Keratinocyte (primary cell): ENCODE data around the gene DIP2B. TPM values are rescaled to one million over a fixed set of nuclear protein-coding genes. Genes with fewer than 3 reads are reported as not detected.
"Not testable (repeated sequence)": the region's sequence is repeated elsewhere in the genome, so short reads cannot be mapped to it uniquely, and the experiment has no call there.

Experiments used
- DNase-seq: peaks from one replicate; pipeline ENCODE4 v3.0.0-alpha.2; 2011; ENCODE audit warnings: low read depth, missing footprints, low spot score
- FAIRE-seq: peaks from 2 replicates; lab custom pipeline; 2011; peaks lifted over from hg19 to GRCh38; lab: Jason Lieb, UNC
- H2AFZ ChIP-seq: 2 replicates; pipeline ENCODE4 v1.6.0; 2012; ENCODE audit warnings: low read length, control low read depth, inconsistent platforms; ENCODE audit not compliant: control insufficient read depth
- H3K27ac ChIP-seq: 2 replicates; pipeline ENCODE4 v1.5.1; 2011; ENCODE audit warnings: low read length; ENCODE audit not compliant: control insufficient read depth, insufficient read depth
- H3K27me3 ChIP-seq: 3 replicates; pipeline ENCODE4 v1.6.0; 2011; ENCODE audit warnings: low read length; ENCODE audit not compliant: control insufficient read depth, insufficient read depth; ENCODE audit errors: extremely low read depth
- H3K36me3 ChIP-seq, 2 experiments: 2 replicates in 1 of 2; 3 replicates in 1 of 2; pipeline ENCODE4 v1.5.1; 2011; ENCODE audit warnings: low read length in 2 of 2, mild to moderate bottlenecking in 1 of 2; ENCODE audit not compliant: control insufficient read depth in 2 of 2, insufficient read depth in 2 of 2; ENCODE audit errors: extremely low read depth in 1 of 2
- H3K4me1 ChIP-seq: 3 replicates; pipeline ENCODE4 v1.5.1; 2011; ENCODE audit warnings: low read length; ENCODE audit not compliant: control insufficient read depth, insufficient read depth; ENCODE audit errors: extremely low read depth
- H3K4me2 ChIP-seq: 3 replicates; pipeline ENCODE4 v1.6.0; 2011; ENCODE audit warnings: low read depth, low read length; ENCODE audit not compliant: control insufficient read depth, insufficient read depth; ENCODE audit errors: extremely low read depth
- H3K4me3 ChIP-seq, 3 experiments: fragments of 200-600 bp in 1 of 3; sonication (generic) in 1 of 3; 2 replicates in 2 of 3; 3 replicates in 1 of 3; pipeline ENCODE4 v1.5.1; 2011 to 2016; ENCODE audit warnings: low read length in 3 of 3, mild to moderate bottlenecking in 3 of 3, control low read depth in 2 of 3, inconsistent platforms in 1 of 3, low read depth in 1 of 3, mixed read lengths in 1 of 3, mixed run types in 1 of 3, moderate library complexity in 1 of 3; ENCODE audit not compliant: control insufficient read depth in 2 of 3, insufficient read depth in 2 of 3; ENCODE audit errors: extremely low read depth in 1 of 3
- H3K79me2 ChIP-seq: 2 replicates; pipeline ENCODE4 v1.6.0; 2012; ENCODE audit warnings: low read length; ENCODE audit not compliant: control insufficient read depth, insufficient read depth
- H3K9ac ChIP-seq: 3 replicates; pipeline ENCODE4 v1.6.0; 2011; ENCODE audit warnings: low read length; ENCODE audit not compliant: control insufficient read depth, insufficient read depth; ENCODE audit errors: extremely low read depth
- H3K9me1 ChIP-seq: 3 replicates; pipeline ENCODE4 v1.6.0; 2011; ENCODE audit warnings: low read length; ENCODE audit not compliant: control insufficient read depth, insufficient read depth; ENCODE audit errors: extremely low read depth
- H3K9me3 ChIP-seq: 2 replicates; pipeline ENCODE4 v1.5.1; 2012; ENCODE audit warnings: low read depth, low read length; ENCODE audit not compliant: control insufficient read depth
- H4K20me1 ChIP-seq: 3 replicates; pipeline ENCODE4 v1.6.0; 2011; ENCODE audit warnings: low read length; ENCODE audit not compliant: control insufficient read depth, insufficient read depth; ENCODE audit errors: extremely low read depth
- CTCF ChIP-seq, 3 experiments: IDR thresholded peaks in 1 of 3; conservative IDR thresholded peaks in 1 of 3; optimal IDR thresholded peaks in 1 of 3; 2 replicates in 2 of 3; 3 replicates in 1 of 3; pipeline versions ENCODE3 to v1.5.1; 2011; ENCODE audit warnings: low read length in 3 of 3, mild to moderate bottlenecking in 3 of 3, moderate library complexity in 2 of 3, control low read depth in 1 of 3, inconsistent platforms in 1 of 3; ENCODE audit not compliant: insufficient read depth in 2 of 3; ENCODE audit errors: extremely low read depth in 1 of 3
- EZH2 ChIP-seq: IDR thresholded peaks from one replicate; pipeline ENCODE4 v1.6.1; 2012; ENCODE audit warnings: inconsistent platforms, mild to moderate bottlenecking, low read length, moderate library complexity
- dilution Hi-C: fragments of 300-500 bp; cut with MboI; formaldehyde crosslinking; loops from one replicate; pipeline ENCODE4 v1.7.0; 2020; ENCODE audit warnings: low sequenced_read_pairs; ENCODE audit not compliant: extremely low pct_ligation_motif_present
- polyA plus RNA-seq, 5 experiments: library from polyadenylated mRNA; depleted of rRNA in 3 of 5; stranded (reverse) in 3 of 5; stranded (forward) in 1 of 5; unstranded in 1 of 5; fragments of >200 nt; gene quantifications; 1 replicate in 1 of 5; 2 replicates in 3 of 5; 3 replicates in 1 of 5; pipeline versions ENCODE4 v1.2.1 to v1.2.3, GENCODE V29; 2011 to 2012; ENCODE audit warnings: missing spikeins in 2 of 5, low read depth in 1 of 5, low replicate concordance in 1 of 5

Gene DIP2B
- polyA plus RNA-seq, 1 donor (not counting 4 experiments of a cell fraction or from before 2014, with no cell fraction given), result 30.2 TPM

- H4K20me1 ChIP-seq, result no peaks in the 10 kb centered on the region
- H3K4me2 ChIP-seq, result no peak overlapping the region
- H3K9ac ChIP-seq, result no peak overlapping the region
- dilution Hi-C loops, result no loop called here
- FAIRE-seq (no peak), DNase-seq (no peak)
- no peaks in the 10 kb centered on the region for H3K27me3 ChIP-seq
- H3K79me2 ChIP-seq, result peaks cover 73% of the 10 kb centered on the region
- no peak for TF ChIP-seq CTCF (optimal IDR thresholded peaks at IDR 0.05 in 1 of 3, IDR thresholded peaks at IDR 0.05 in 1 of 3, conservative IDR thresholded peaks at IDR 0.05 in 1 of 3; ENCODE audit: extremely low read depth in 1 of 3, insufficient read depth in 2 of 3, low read length in 3 of 3)
- no peak for TF ChIP-seq EZH2
- H3K4me3 ChIP-seq, result no peak overlapping the region
- peaks cover 2 to 4% of the 10 kb centered on the region in 2 experiments for H3K36me3 ChIP-seq
- H3K27ac ChIP-seq, result peak overlapping the region; percentile 4
- peaks cover 36% of the 10 kb centered on the region for H3K4me1 ChIP-seq
- H3K9me1 ChIP-seq, result no peaks in the 10 kb centered on the region
- H3K9me3 ChIP-seq, result no peaks in the 10 kb centered on the region
- no peak overlapping the region for H2AFZ ChIP-seq
Measured at GRCh38 chr12:50555471-50555885, 50.7 kb downstream of the DIP2B start.

GRCh38 chr12:50556273-50556672, 51.5 kb downstream of the DIP2B start:
- H3K9me1 ChIP-seq, result no peaks in the 10 kb centered on the region
- DNase-seq (no peak), FAIRE-seq (no peak)
- H3K4me1 ChIP-seq, result peaks cover 29% of the 10 kb centered on the region
- H3K4me3 ChIP-seq, result no peak overlapping the region
- no peaks in the 10 kb centered on the region for H3K27me3 ChIP-seq
- TF ChIP-seq EZH2, result no peak
- TF ChIP-seq CTCF (optimal IDR thresholded peaks at IDR 0.05 in 1 of 3, IDR thresholded peaks at IDR 0.05 in 1 of 3, conservative IDR thresholded peaks at IDR 0.05 in 1 of 3; ENCODE audit: extremely low read depth in 1 of 3, insufficient read depth in 2 of 3, low read length in 3 of 3), result no peak
- no peaks in the 10 kb centered on the region for H4K20me1 ChIP-seq
- H3K79me2 ChIP-seq, result peaks cover 73% of the 10 kb centered on the region
- H3K9ac ChIP-seq, result no peak overlapping the region
- no peak overlapping the region for H3K27ac ChIP-seq
- no peak overlapping the region for H3K4me2 ChIP-seq
- no peaks in the 10 kb centered on the region for H3K9me3 ChIP-seq
- dilution Hi-C loops, result no loop called here
- peaks cover 2 to 4% of the 10 kb centered on the region in 2 experiments for H3K36me3 ChIP-seq
- no peak overlapping the region for H2AFZ ChIP-seq

- H3K4me2 ChIP-seq, H3K9me3 ChIP-seq, H3K27ac ChIP-seq, H3K36me3 ChIP-seq, H2AFZ ChIP-seq, FAIRE-seq, dilution Hi-C loops, H3K9me1 ChIP-seq, DNase-seq, H4K20me1 ChIP-seq, H3K9ac ChIP-seq, H3K27me3 ChIP-seq, H3K4me3 ChIP-seq: not testable (repeated sequence)
- H3K4me1 ChIP-seq, result peaks cover 24% of the 10 kb centered on the region
- H3K79me2 ChIP-seq, result peaks cover 74% of the 10 kb centered on the region
Measured at GRCh38 chr12:50556796-50557195, 52.0 kb downstream of the DIP2B start.
